B cell (primary cell): ENCODE results near the gene AMPD2. TPM values are rescaled to one million over a fixed set of nuclear protein-coding genes. Genes with fewer than 3 reads are reported as not detected.

ENCODE experiments used
- ATAC-seq: fragments of 200-7000 bp; cut with Tn5 transposase; one replicate; pipeline ENCODE4 v1.10.0; 2021; ENCODE audit warnings: low read depth, mild to moderate bottlenecking, moderate number of reproducible peaks, moderate library complexity
- CTCF ChIA-PET: fragments of 350-600 bp; sonication (Branson Sonifier 250); formaldehyde crosslinking; loops from one replicate; lab custom pipeline; 2021; ENCODE audit warnings: antibody characterized with exemption, inconsistent platforms; lab: Charles Lee
- POLR2A ChIA-PET: fragments of 350-600 bp; sonication (Branson Sonifier 250); formaldehyde crosslinking; loops from one replicate; lab custom pipeline; 2021; ENCODE audit warnings: antibody characterized with exemption; lab: Charles Lee
- DNase-seq: peaks from one replicate; pipeline ENCODE4 v3.0.0; 2013
- H2AFZ ChIP-seq: 2 replicates; pipeline ENCODE4 v1.6.1; 2012; ENCODE audit warnings: mild to moderate bottlenecking, low read depth, low read length; ENCODE audit not compliant: insufficient read depth, poor library complexity, severe bottlenecking
- H3K27ac ChIP-seq, 2 donors: 1 replicate in 1 of 2; 2 replicates in 1 of 2; pipeline ENCODE4 v1.5.1; 2012 to 2013; ENCODE audit warnings: low read length in 2 of 2, mild to moderate bottlenecking in 2 of 2, moderate library complexity in 1 of 2
- H3K27me3 ChIP-seq, 4 experiments: fragments of 200-600 bp in 1 of 4; sonication (generic) in 1 of 4; replicated peaks in 1 of 4; 1 replicate in 2 of 4; 2 replicates in 2 of 4; pipeline versions ENCODE4 v1.6.1 to v1.7.0; 2013 to 2016; ENCODE audit warnings: low read length in 3 of 4, mild to moderate bottlenecking in 2 of 4, mixed read lengths in 1 of 4, moderate library complexity in 1 of 4; ENCODE audit not compliant: insufficient read depth in 4 of 4, control insufficient read depth in 3 of 4; ENCODE audit errors: control extremely low read depth in 1 of 4
- H3K36me3 ChIP-seq, 2 experiments: replicated peaks in 1 of 2; 1 replicate in 1 of 2; 2 replicates in 1 of 2; pipeline versions ENCODE4 v1.6.1 to v1.7.1; 2013; ENCODE audit warnings: low read length in 1 of 2; ENCODE audit not compliant: insufficient read depth in 2 of 2, control insufficient read depth in 1 of 2; ENCODE audit errors: control extremely low read depth in 1 of 2, extremely low read depth in 1 of 2
- H3K4me1 ChIP-seq, 2 donors: fragments of 200-600 bp in 1 of 2; sonication (generic) in 1 of 2; 1 replicate in 1 of 2; 2 replicates in 1 of 2; pipeline versions ENCODE4 v1.5.1 to v1.6.1; 2013 to 2017; ENCODE audit warnings: low read length in 2 of 2; ENCODE audit not compliant: control insufficient read depth in 2 of 2, insufficient read depth in 2 of 2
- H3K4me2 ChIP-seq: replicated peaks from 2 replicates; pipeline ENCODE3; 2012; ENCODE audit warnings: mild to moderate bottlenecking, low read depth, low read length; ENCODE audit not compliant: poor library complexity, severe bottlenecking
- H3K4me3 ChIP-seq, 5 experiments: fragments of 200-600 bp in 1 of 5; sonication (generic) in 1 of 5; 1 replicate in 3 of 5; 2 replicates in 2 of 5; pipeline versions ENCODE4 v1.5.1 to v1.7.0; 2011 to 2016; ENCODE audit warnings: low read length in 4 of 5, mild to moderate bottlenecking in 4 of 5, low read depth in 2 of 5, control low read depth in 1 of 5, moderate library complexity in 1 of 5; ENCODE audit not compliant: insufficient read depth in 1 of 5; ENCODE audit errors: control extremely low read depth in 1 of 5, extremely low read depth in 1 of 5
- H3K79me2 ChIP-seq: fragments of 200-600 bp; sonication (generic); one replicate; pipeline ENCODE4 v1.6.0; 2016; ENCODE audit warnings: low read length; ENCODE audit not compliant: control insufficient read depth, insufficient read depth
- H3K9ac ChIP-seq: fragments of 200-600 bp; sonication (generic); 2 replicates; pipeline ENCODE4 v1.6.1; 2017; ENCODE audit warnings: mild to moderate bottlenecking, low read length, moderate library complexity
- H3K9me3 ChIP-seq, 3 donors: one replicate each; pipeline versions ENCODE4 v1.6.1 to v1.7.1; 2013; ENCODE audit warnings: low read length in 2 of 3; ENCODE audit not compliant: control insufficient read depth in 2 of 3, insufficient read depth in 1 of 3; ENCODE audit errors: control extremely low read depth in 1 of 3
- H4K20me1 ChIP-seq: 2 replicates; pipeline ENCODE4 v1.6.0; 2012; ENCODE audit warnings: mild to moderate bottlenecking, low read length; ENCODE audit not compliant: insufficient read depth, control insufficient read depth, poor library complexity, severe bottlenecking
- H3K27ac Mint-ChIP-seq: one replicate; pipeline ENCODE4 v1.8.0; 2021; ENCODE audit warnings: mixed read lengths
- H3K27me3 Mint-ChIP-seq: one replicate; pipeline ENCODE4 v1.8.0; 2021; ENCODE audit warnings: mixed read lengths
- H3K4me1 Mint-ChIP-seq: one replicate; pipeline ENCODE4 v1.8.0; 2021; ENCODE audit warnings: mixed read lengths
- H3K4me3 Mint-ChIP-seq: one replicate; pipeline ENCODE4 v1.8.0; 2021; ENCODE audit warnings: mixed read lengths
- H3K9me3 Mint-ChIP-seq: one replicate; pipeline ENCODE4 v1.8.0; 2022; ENCODE audit warnings: mixed read lengths; ENCODE audit not compliant: insufficient read depth
- EZH2 ChIP-seq: IDR thresholded peaks from 2 replicates; pipeline ENCODE4 v1.6.1; 2012; ENCODE audit warnings: borderline replicate concordance, low read depth, mild to moderate bottlenecking, moderate library complexity, low read length; ENCODE audit not compliant: insufficient read depth, poor library complexity, severe bottlenecking
- WGBS: methylation state at CpG from one replicate; pipeline ENCODE4 v1.1.5; 2013; ENCODE audit warnings: missing lambda C conversion rate; ENCODE audit not compliant: insufficient coverage; 5-methylcytosine and 5-hydroxymethylcytosine counted together
- intact Hi-C: fragments of 100-400 bp; cut with micrococcal nuclease; formaldehyde crosslinking; loops from one replicate; pipeline ENCODE4 v1.10.0; 2022
- polyA plus RNA-seq: library from polyadenylated mRNA; depleted of rRNA; stranded (reverse); fragments of >200 nt; gene quantifications from 2 replicates; pipeline ENCODE4 v1.2.3, GENCODE V29; 2012
- total RNA-seq, 2 donors: library from RNA; stranded (reverse); fragments of 120-200 nt in 1 of 2; gene quantifications; 1 replicate in 1 of 2; 2 replicates in 1 of 2; pipeline versions ENCODE4 v1.2.3 to v1.2.4, GENCODE V29; 2013 to 2022
- TF ChIP-seq, protein P1 (sequence below): fragments of 200-600 bp; IDR thresholded peaks from one replicate; pipeline ENCODE4 v1.8.0; 2022; ENCODE audit warnings: antibody characterized with exemption, mild to moderate bottlenecking

The AMPD2 gene
- total and polyA plus RNA-seq, 2 donors (not counting 1 experiment from before 2014, with no cell fraction given) = 104 to 121 TPM

DNA sequence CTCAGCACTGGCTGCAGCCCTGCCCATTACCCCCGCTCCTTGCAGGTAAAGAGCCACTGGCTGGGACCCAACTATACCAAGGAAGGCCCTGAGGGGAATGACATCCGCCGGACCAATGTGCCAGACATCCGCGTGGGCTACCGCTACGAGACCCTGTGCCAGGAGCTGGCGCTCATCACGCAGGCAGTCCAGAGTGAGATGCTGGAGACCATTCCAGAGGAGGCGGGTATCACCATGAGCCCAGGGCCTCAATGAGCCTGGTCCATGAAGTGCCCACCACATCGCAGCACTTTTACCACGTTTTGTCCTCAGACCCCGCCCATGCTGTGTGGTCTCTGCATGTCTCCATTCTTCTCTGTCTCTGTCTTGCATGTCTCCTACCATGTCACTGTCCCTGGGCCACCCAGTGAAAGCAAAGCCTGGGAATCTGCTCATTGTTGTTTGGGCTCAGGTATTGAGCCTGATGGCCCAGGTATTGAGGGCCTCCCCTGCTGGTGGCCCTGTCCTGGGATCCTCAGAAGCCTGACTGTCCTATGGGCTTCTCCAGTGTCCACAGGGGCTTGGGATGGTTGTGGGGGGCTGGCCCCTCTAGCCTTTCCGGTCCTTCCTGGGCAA, 11.4 kb downstream of the AMPD2 start:
- H2AFZ ChIP-seq = no peak overlapping the region
- H3K79me2 ChIP-seq = no peaks in the 10 kb centered on the region
- intact Hi-C loops = no loop called here
- Mint-ChIP-seq H3K27ac (no peak overlapping the region), H3K4me1 (peaks cover 5% of the 10 kb centered on the region), H3K9me3 (no peaks in the 10 kb centered on the region), H3K27me3 (no peaks in the 10 kb centered on the region), H3K4me3 (no peak overlapping the region)
- no peaks in the 10 kb centered on the region for H3K27me3 ChIP-seq
- no peak overlapping the region for H3K27ac ChIP-seq
- DNase-seq = peak; percentile 16
- peaks cover 0 to 50% of the 10 kb centered on the region in 2 experiments for H3K36me3 ChIP-seq
- no peak overlapping the region for H3K4me2 ChIP-seq
- H3K9me3 ChIP-seq = no peaks in the 10 kb centered on the region
- ChIA-PET CTCF (interaction anchor here (1.0 to 16.5 kb wide), 12 partner anchors 9 to 353 kb away, joined by 3 to 276 read pairs (median 5); partner anchors contain the start of genes AMPD2, GNAI3, GNAT2 and GPR61), POLR2A (interaction anchor here (0.6 to 1.0 kb wide), 3 partner anchors 81 to 404 kb away, joined by 3 to 6 read pairs (median 5); partner anchors contain the start of gene STRIP1)
- peaks cover 0 to 3% of the 10 kb centered on the region in 2 donors for H3K4me1 ChIP-seq
- ATAC-seq = no peak
- H4K20me1 ChIP-seq = no peaks in the 10 kb centered on the region
- H3K9ac ChIP-seq = no peak overlapping the region
- no peak overlapping the region for H3K4me3 ChIP-seq
- 98% methylated on average over 14 of the region's 14 CpGs for WGBS
- TF ChIP-seq EZH2 = no peak
- TF ChIP-seq, protein P1, sequence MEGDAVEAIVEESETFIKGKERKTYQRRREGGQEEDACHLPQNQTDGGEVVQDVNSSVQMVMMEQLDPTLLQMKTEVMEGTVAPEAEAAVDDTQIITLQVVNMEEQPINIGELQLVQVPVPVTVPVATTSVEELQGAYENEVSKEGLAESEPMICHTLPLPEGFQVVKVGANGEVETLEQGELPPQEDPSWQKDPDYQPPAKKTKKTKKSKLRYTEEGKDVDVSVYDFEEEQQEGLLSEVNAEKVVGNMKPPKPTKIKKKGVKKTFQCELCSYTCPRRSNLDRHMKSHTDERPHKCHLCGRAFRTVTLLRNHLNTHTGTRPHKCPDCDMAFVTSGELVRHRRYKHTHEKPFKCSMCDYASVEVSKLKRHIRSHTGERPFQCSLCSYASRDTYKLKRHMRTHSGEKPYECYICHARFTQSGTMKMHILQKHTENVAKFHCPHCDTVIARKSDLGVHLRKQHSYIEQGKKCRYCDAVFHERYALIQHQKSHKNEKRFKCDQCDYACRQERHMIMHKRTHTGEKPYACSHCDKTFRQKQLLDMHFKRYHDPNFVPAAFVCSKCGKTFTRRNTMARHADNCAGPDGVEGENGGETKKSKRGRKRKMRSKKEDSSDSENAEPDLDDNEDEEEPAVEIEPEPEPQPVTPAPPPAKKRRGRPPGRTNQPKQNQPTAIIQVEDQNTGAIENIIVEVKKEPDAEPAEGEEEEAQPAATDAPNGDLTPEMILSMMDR = no peak
